Stimulated activated CD4-positive, alpha-beta T cell treated with anti-CD3 and anti-CD28 coated beads, Interleukin-2, amount 100 ng/mL, for 48 hours (primary cell): ENCODE measurements around the gene SCRN1.
"Not testable (repeated sequence)": the region's sequence is repeated elsewhere in the genome, so short reads cannot be mapped to it uniquely, and the experiment has no call there.

Source experiments
- DNase-seq, 2 donors: peaks; one replicate each; pipeline ENCODE4 v3.0.0-alpha.2; 2020

The SCRN1 gene

GRCh38 chr7:29962035-29962434 is 27.6 kb downstream of the SCRN1 start:
- DNase-seq: no peak

GRCh38 chr7:29961611-29962010 is 28.0 kb downstream of the SCRN1 start:
- not testable (repeated sequence) for DNase-seq

DNA sequence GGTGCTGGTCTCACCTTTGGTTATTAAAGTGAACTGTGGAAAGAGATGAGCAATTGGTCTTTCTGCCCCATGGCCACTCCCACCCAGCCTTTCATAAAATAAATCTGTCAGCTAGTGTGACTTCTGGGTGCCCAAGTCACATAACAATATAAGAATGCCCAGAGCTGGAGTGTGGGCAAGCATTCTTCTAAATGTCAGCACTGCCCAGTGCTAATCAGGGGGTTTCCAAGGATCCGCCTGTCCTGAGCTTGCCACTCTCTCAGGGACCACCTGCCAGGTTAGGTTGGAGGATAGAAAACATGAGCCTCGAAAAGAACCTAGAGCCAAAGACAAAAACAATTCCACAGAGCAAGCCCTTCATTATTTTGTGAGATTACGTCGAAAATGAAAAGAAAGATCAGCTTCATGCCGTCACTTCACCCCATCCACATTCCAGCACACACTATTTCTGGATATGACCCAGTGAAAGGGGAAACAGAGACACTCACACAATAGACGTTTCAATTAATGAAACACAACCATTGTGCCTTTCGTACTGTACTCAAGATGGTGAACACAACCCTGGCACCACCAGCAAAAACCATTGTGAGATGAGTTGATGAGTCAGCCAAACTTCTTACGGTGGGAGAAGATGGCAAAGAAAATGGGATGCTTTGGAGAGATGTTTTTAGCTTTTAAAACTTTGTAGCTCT is 30.8 kb downstream of the SCRN1 start:
- DNase-seq: no peak

- no peak for DNase-seq
Observed at GRCh38 chr7:29957521-29958310, 31.9 kb downstream of the SCRN1 start.

DNA sequence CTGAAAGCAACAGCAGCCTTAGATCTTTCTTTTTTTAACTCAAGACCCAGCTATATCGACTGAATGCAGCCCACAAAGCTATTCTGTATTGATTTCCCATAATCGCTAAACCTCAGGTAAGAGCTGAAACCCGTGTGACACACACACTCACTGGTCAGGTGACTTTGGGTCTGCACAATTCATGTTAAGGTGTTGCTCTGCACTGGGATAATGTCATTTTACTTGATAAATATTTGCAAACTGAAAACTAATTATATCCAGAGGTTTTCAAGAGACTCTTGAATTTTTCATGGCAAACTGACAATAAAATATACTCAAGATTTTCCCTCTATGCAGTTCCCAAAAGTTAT is 33.1 kb downstream of the SCRN1 start:
- no peak for DNase-seq

GRCh38 chr7:29955799-29956486 is 33.7 kb downstream of the SCRN1 start:
- DNase-seq: no peak

GRCh38 chr7:29955075-29955792 is 34.4 kb downstream of the SCRN1 start:
- no peak for DNase-seq

- DNase-seq: no peak
Observed at GRCh38 chr7:29953726-29954347, 35.8 kb downstream of the SCRN1 start.

DNA sequence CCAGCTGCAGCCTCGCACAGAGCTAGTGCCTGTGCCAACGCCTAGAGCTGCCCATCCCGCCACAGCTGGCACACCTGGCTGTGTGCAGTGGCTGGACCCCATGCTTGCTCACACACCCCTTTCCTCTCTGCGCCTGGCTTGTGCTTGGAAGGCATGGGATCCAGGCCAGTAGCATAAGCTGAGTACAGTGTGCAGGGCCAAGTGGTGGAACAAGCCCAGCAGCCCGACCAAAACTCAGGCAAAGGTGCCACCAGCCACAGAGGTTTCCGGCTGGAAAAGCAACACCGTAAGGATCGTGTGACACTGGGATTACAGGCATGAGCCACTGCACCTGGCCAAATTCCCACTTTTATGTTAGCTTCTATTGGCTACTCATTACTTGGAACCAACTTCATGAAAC is 38.4 kb downstream of the SCRN1 start:
- DNase-seq: no peak

GRCh38 chr7:29950480-29950879 is 39.1 kb downstream of the SCRN1 start:
- no peak for DNase-seq

DNA sequence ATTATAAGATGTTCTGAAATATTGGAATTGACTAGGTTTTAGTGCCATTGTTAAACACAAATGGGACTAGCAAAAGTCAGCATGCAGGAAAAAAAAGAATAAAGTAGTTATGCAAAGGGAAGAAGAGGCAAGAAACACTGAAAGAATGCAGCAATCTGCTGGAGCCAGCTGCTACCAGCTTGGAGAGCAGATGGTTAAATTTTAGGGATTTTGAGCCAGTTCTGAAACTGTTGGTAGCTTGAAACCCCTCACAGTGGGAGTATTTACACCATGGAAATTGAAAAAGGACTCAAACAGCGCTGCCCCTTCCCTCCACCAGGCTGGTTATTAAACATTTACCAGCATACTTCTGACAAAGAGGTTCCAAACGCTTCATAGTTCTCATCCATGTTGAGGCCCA is 41.0 kb downstream of the SCRN1 start:
- no peak for DNase-seq

DNA sequence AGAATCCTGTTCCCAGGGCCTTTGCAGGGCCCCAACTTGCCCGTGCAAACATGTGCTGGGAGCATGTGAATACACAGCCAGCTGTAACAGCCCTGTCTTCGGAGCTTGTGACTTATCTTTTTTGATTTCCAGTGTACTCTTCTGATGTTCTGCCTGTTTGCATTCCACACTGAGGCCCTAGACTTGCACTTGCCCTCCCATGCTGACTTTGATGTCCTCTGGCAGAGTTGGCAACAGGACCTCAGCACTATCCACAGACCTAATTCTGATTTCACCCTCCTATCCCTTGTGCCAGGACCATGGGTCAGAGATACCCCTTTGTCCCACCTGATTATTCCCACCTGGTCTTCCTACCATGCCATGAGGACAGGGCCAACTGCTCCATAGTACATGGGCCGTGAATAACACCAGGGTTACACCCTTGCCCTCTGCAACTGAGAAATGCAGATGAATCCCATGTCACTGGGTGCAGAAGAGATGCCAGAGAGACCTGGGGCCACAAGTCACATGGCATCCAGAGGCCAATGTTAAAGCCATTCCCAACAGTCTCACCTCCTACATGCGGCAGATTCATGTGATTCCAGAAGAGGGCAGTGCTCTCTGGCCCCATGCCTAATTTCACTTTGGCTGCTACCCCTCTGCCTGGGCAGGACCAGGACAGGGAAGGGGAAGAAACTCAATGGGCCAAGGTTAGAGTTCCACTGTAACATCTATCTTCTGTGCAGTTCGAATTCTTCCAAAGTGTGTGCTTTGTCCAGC is 43.0 kb downstream of the SCRN1 start:
- no peak for DNase-seq

DNA sequence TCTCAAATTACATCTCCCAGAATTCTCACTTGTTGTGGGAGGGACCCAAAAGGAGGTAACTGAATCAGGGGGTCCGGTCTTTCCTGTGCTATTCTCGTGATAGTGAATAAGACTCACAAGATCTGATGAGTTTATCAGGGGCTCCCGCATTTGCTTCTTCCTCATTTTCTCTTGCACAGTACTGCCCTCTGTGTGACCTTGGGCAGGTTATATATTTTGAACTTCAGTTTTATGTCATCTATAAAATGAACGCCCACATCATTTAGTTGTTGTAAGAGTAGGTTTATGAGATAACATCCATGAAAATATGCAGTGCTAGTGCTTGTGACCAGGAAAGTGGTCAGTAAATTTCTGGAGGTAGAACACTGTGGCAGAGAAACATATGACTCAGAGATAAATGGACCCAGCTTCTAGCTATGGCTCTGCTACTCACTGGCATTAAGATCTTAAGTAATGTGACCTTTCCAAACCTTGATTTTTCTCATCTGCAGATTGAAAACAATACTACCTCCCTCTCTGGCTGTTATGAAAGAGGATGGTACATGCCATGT is 44.3 kb downstream of the SCRN1 start:
- no peak for DNase-seq

GRCh38 chr7:29940199-29940598 is 49.4 kb downstream of the SCRN1 start:
- DNase-seq: no peak

- no peak for DNase-seq
Observed at GRCh38 chr7:29937132-29937531, 52.5 kb downstream of the SCRN1 start.

- DNase-seq: no peak
Observed at GRCh38 chr7:29935111-29935510, 54.5 kb downstream of the SCRN1 start.

DNA sequence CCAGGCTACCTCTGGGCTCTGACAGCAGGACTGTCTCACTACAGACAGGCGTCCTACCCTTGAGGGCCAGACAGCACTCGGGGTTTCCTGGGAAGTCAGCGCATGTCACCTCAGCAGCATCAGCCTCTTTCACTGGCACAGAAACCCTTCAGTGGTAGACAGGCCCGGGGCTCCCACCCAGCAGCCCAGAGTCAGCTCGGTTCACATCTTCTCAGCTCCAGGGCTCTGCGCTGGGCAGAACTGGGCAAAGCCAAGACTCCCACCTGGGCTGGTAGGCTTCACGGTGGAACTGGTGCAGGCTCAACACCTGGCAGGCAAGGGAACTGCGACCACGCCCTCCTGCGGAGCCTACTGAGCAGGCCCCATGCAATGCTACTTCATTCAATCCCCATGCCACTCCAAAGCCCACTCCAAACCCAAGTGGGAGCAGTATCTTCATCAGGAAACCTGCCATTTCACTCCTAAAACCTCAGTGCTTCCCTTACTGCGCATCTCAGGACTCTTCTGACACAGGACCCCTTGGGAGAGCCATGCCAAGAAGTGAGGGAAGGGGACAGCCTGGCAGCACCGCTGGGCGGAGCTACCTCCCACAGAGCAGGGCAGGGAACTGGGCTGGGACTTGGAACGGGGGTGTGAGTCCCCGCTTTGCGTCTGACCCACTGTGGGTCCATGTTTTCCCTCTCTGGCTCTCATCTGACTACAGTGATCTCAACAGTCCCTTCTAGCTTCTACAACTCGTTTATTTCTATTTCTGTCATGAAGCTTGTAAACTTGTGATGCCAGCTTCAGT is 60.4 kb downstream of the SCRN1 start:
- DNase-seq: no peak

GRCh38 chr7:29926741-29927140 is 62.9 kb downstream of the SCRN1 start:
- no peak for DNase-seq

GRCh38 chr7:29926216-29926615 is 63.4 kb downstream of the SCRN1 start:
- DNase-seq: no peak

DNA sequence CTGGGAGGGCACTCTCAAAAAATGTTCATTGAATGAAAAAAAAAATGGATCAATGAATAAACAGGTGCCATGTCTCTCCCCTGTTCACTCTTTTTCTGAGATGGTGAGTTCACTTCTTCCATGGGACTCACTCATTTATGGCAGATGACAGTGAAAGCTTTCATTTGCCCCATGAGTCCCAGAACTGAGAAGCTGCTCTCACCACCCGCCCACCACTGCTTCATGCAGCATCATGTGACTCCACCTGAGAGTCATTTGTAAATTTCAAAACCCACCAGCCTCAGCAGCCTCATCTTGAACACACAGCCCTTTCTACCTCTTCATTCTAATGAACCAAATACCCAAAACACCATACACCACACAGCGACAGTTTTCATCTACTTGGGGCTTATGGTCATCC is 64.9 kb downstream of the SCRN1 start:
- no peak for DNase-seq

DNA sequence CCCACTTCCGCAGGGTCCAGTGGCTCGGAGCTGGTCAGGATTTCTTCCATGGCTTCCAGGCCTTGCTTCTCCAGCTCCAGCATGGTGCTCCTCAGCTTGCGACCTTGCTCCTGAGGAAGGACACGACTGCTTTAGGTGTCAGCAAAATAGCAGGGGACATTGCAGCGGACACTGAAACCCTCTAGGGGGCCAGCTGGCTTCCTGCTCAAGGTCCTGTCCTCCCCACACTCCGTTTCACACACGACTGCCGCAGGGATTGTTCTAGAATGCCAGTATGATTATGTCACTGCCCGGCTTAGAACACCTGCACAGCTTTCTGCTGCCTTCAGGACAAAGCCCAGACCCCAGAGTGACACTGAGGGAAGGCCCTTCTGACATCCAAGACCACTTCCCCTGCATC is 65.6 kb downstream of the SCRN1 start:
- no peak for DNase-seq
